ENCODE data around the gene DCTN2.

DNA sequence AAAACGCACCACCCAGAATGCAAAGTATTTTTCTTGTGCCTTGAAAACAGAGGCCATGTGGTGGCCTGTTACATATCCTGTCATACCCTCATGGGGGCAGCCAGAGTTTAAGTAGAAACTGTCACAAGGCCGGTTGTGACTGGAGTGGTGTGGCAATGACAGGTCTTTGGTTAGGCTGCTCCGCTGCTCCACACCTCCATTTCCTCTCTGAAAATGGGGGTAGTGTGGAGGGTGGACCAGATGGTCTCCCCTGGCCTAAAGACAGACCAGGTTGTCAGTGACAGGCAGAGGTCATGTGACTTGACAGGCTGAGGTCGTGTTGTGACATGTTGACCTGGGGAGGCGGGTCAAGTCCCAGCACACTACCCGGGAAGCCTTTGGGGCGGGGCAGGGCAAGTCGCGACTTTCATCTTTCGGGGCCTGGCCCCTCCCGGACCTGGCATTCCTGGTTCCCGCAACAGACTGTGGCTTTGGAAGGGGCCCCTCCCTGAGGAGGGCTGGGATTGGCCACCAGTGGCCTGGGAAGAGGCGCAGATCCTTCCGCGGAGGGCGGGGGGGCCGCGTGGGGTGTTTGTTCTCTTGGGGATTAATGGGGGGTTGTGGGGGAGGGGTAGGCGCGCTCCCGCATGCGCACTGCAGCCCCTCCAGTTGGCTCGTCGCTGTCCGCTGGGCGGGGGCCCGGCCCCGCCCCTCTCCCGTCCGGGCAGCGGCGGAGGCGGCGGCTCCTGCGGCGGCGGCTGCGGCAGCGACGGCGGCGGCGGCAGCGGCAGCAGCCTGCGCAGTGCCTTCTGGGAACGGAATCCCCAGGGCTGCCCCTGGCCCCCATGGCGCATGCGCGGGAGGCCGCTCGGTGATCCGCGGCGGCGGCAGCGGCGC, 24.7 kb downstream of the DCTN2 start, which contains the start of gene MBD6:
- TF ChIP-seq, protein P1, sequence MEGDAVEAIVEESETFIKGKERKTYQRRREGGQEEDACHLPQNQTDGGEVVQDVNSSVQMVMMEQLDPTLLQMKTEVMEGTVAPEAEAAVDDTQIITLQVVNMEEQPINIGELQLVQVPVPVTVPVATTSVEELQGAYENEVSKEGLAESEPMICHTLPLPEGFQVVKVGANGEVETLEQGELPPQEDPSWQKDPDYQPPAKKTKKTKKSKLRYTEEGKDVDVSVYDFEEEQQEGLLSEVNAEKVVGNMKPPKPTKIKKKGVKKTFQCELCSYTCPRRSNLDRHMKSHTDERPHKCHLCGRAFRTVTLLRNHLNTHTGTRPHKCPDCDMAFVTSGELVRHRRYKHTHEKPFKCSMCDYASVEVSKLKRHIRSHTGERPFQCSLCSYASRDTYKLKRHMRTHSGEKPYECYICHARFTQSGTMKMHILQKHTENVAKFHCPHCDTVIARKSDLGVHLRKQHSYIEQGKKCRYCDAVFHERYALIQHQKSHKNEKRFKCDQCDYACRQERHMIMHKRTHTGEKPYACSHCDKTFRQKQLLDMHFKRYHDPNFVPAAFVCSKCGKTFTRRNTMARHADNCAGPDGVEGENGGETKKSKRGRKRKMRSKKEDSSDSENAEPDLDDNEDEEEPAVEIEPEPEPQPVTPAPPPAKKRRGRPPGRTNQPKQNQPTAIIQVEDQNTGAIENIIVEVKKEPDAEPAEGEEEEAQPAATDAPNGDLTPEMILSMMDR (optimal IDR thresholded peaks at IDR 0.05 in 1 of 3, IDR thresholded peaks at IDR 0.05 in 1 of 3, conservative IDR thresholded peaks at IDR 0.05 in 1 of 3; ENCODE audit: extremely low read depth in 1 of 3, insufficient read depth in 2 of 3, low read length in 3 of 3) = no peak
- TF ChIP-seq EZH2 (IDR thresholded peaks at IDR 0.05; ENCODE audit: low read length) = no peak
